Mesenchymal stem cell (in vitro differentiated cells and primary cell): Measurements from ENCODE around the gene ASIC1.

Source experiments
- DNase-seq: peaks from one replicate; pipeline ENCODE4 v3.0.0-alpha.2; 2013
- H2AFZ ChIP-seq: one replicate; pipeline ENCODE4 v1.6.1; 2013; ENCODE audit warnings: low read depth, mild to moderate bottlenecking, control low read depth, inconsistent platforms, low read length, moderate library complexity
- H2AK5ac ChIP-seq: 2 replicates; pipeline ENCODE4 v1.6.1; 2013; ENCODE audit warnings: low read length, moderate library complexity, mild to moderate bottlenecking, inconsistent platforms; ENCODE audit not compliant: severe bottlenecking
- H2BK120ac ChIP-seq: one replicate; pipeline ENCODE4 v1.6.1; 2013; ENCODE audit warnings: low read depth, mild to moderate bottlenecking, inconsistent platforms, low read length, moderate library complexity
- H2BK12ac ChIP-seq, 2 experiments: one replicate each; pipeline ENCODE4 v1.6.1; 2013; ENCODE audit warnings: inconsistent platforms in 2 of 2, low read length in 2 of 2, mild to moderate bottlenecking in 2 of 2, moderate library complexity in 2 of 2, control low read depth in 1 of 2
- H2BK15ac ChIP-seq: one replicate; pipeline ENCODE4 v1.6.1; 2013; ENCODE audit warnings: mild to moderate bottlenecking, low read depth, inconsistent platforms; ENCODE audit not compliant: poor library complexity, severe bottlenecking
- H2BK5ac ChIP-seq: 2 replicates; pipeline ENCODE4 v1.6.1; 2013; ENCODE audit warnings: low read depth, mild to moderate bottlenecking, low read length, control low read depth, inconsistent platforms; ENCODE audit not compliant: poor library complexity, severe bottlenecking
- H3K14ac ChIP-seq, 2 experiments: one replicate each; pipeline ENCODE4 v1.6.1; 2013; ENCODE audit warnings: inconsistent platforms in 2 of 2, low read length in 2 of 2, control low read depth in 1 of 2, mild to moderate bottlenecking in 1 of 2, moderate library complexity in 1 of 2
- H3K18ac ChIP-seq, 2 experiments: one replicate each; pipeline ENCODE4 v1.6.1; 2013; ENCODE audit warnings: inconsistent platforms in 2 of 2, low read length in 2 of 2, control low read depth in 1 of 2, low read depth in 1 of 2, mild to moderate bottlenecking in 1 of 2
- H3K23ac ChIP-seq, 2 experiments: one replicate each; pipeline ENCODE4 v1.6.1; 2013; ENCODE audit warnings: inconsistent platforms in 2 of 2, low read length in 2 of 2, mild to moderate bottlenecking in 2 of 2, moderate library complexity in 2 of 2, control low read depth in 1 of 2
- H3K27ac ChIP-seq: 2 replicates; pipeline ENCODE4 v1.5.1; 2013; ENCODE audit warnings: mild to moderate bottlenecking, moderate library complexity, low read length, control low read depth, inconsistent platforms; ENCODE audit not compliant: poor library complexity, severe bottlenecking
- H3K27me3 ChIP-seq, 2 experiments: 2 replicates each; pipeline versions ENCODE4 v1.6.1 to v1.7.0; 2013; ENCODE audit warnings: low read length in 2 of 2, mild to moderate bottlenecking in 2 of 2, moderate library complexity in 2 of 2, control low read depth in 1 of 2, inconsistent platforms in 1 of 2; ENCODE audit not compliant: control insufficient read depth in 1 of 2, insufficient read depth in 1 of 2
- H3K36me3 ChIP-seq, 2 experiments: 2 replicates each; pipeline versions ENCODE4 v1.6.1 to v1.7.0; 2013; ENCODE audit warnings: low read length in 2 of 2, control low read depth in 1 of 2, inconsistent platforms in 1 of 2, low read depth in 1 of 2, mild to moderate bottlenecking in 1 of 2; ENCODE audit not compliant: insufficient read depth in 2 of 2, control insufficient read depth in 1 of 2
- H3K4ac ChIP-seq, 2 experiments: one replicate each; pipeline ENCODE4 v1.6.1; 2013; ENCODE audit warnings: inconsistent platforms in 2 of 2, low read length in 2 of 2, mild to moderate bottlenecking in 2 of 2, moderate library complexity in 2 of 2, control low read depth in 1 of 2, low read depth in 1 of 2
- H3K4me1 ChIP-seq: 2 replicates; pipeline ENCODE4 v1.6.1; 2013; ENCODE audit warnings: low read depth, low read length, control low read depth; ENCODE audit not compliant: control insufficient read depth, insufficient read depth
- H3K4me2 ChIP-seq: 2 replicates; pipeline ENCODE4 v1.6.1; 2013; ENCODE audit warnings: low read length, mild to moderate bottlenecking, inconsistent platforms; ENCODE audit not compliant: poor library complexity, severe bottlenecking
- H3K4me3 ChIP-seq, 2 experiments: 2 replicates each; pipeline versions ENCODE4 v1.5.1 to v1.7.0; 2013; ENCODE audit warnings: low read length in 2 of 2, mild to moderate bottlenecking in 2 of 2, control low read depth in 1 of 2, low read depth in 1 of 2; ENCODE audit not compliant: insufficient read depth in 1 of 2
- H3K79me1 ChIP-seq: replicated peaks from 2 replicates; pipeline ENCODE4 v1.6.1; 2013; ENCODE audit warnings: mild to moderate bottlenecking, control low read depth, low read length, inconsistent platforms; ENCODE audit not compliant: poor library complexity, severe bottlenecking
- H3K9ac ChIP-seq: 2 replicates; pipeline ENCODE4 v1.7.0; 2013; ENCODE audit warnings: mild to moderate bottlenecking, low read length, moderate library complexity
- H3K9me3 ChIP-seq: 2 replicates; pipeline ENCODE4 v1.7.0; 2013; ENCODE audit warnings: mild to moderate bottlenecking, low read length; ENCODE audit not compliant: control insufficient read depth
- H4K8ac ChIP-seq: one replicate; pipeline ENCODE4 v1.6.1; 2013; ENCODE audit warnings: inconsistent platforms, mild to moderate bottlenecking, low read length, moderate library complexity
- H4K91ac ChIP-seq: one replicate; pipeline ENCODE4 v1.6.1; 2013; ENCODE audit warnings: mild to moderate bottlenecking, low read length, inconsistent platforms
- WGBS: methylation state at CpG from one replicate; pipeline ENCODE4 v1.1.7; 2013; ENCODE audit warnings: mixed read lengths; 5-methylcytosine and 5-hydroxymethylcytosine counted together

Gene ASIC1

GRCh38 chr12:50084775-50085614 lies 27.6 kb downstream of the ASIC1 start, which contains the start of gene SMARCD1:
TSS of gene SMARCD1 (plus strand) at chr12:50085342. CDS start at chr12:50085370, 28 bp downstream.
- Histone ChIP-seq H3K4me2 (peak within 1 kb of the TSS; percentile 75), H3K36me3 (peaks cover 22 to 28% of the 10 kb centered on the region in 2 experiments), H3K4ac (peak within 1 kb of the TSS; percentile 70 to 89), H4K8ac (peak within 1 kb of the TSS; percentile 97), H3K9ac (peak within 1 kb of the TSS; percentile 98), H3K4me3 (peak within 1 kb of the TSS; percentile 77 to 99), H2BK12ac (no peak within 1 kb of the TSS), H2AK5ac (peak within 1 kb of the TSS; percentile 70), H3K27me3 (no peaks in the 10 kb centered on the region), H3K14ac (no peak within 1 kb of the TSS), H4K91ac (no peak within 1 kb of the TSS), H2AFZ (no peak within 1 kb of the TSS), H3K9me3 (no peaks in the 10 kb centered on the region), H2BK5ac (no peak within 1 kb of the TSS), H2BK15ac (peak within 1 kb of the TSS; percentile 50), H3K23ac (no peak within 1 kb of the TSS), H3K4me1 (peaks cover 11% of the 10 kb centered on the region), H3K27ac (peak within 1 kb of the TSS; percentile 85), H3K18ac (peak within 1 kb of the TSS; percentile 23 to 70), H3K79me1 (peaks cover 11% of the 10 kb centered on the region), H2BK120ac (peak within 1 kb of the TSS; percentile 69)
- peak; percentile 90 for DNase-seq
- 2% methylated on average over 48 of the region's 69 CpGs for WGBS

GRCh38 chr12:50085615-50086072 lies 28.2 kb downstream of the ASIC1 start:
- no peak overlapping the region for H3K18ac ChIP-seq
- peak overlapping the region; percentile 75 for H3K4me2 ChIP-seq
- H3K14ac ChIP-seq: no peak overlapping the region
- peaks cover 28 to 34% of the 10 kb centered on the region in 2 experiments for H3K36me3 ChIP-seq
- H3K79me1 ChIP-seq: peaks cover 16% of the 10 kb centered on the region
- no peak overlapping the region for H2BK120ac ChIP-seq
- H4K91ac ChIP-seq: no peak overlapping the region
- H4K8ac ChIP-seq: no peak overlapping the region
- no peak overlapping the region for H2BK5ac ChIP-seq
- peak; percentile 29 for DNase-seq
- peak overlapping the region; percentile 77 to 85 for H3K4me3 ChIP-seq
- H3K9ac ChIP-seq: peak overlapping the region; percentile 98
- H3K4ac ChIP-seq: no peak overlapping the region
- peaks cover 11% of the 10 kb centered on the region for H3K4me1 ChIP-seq
- no peak overlapping the region for H2BK12ac ChIP-seq
- no peak overlapping the region for H2AFZ ChIP-seq
- WGBS: 22% methylated on average over 8 of the region's 8 CpGs
- H2BK15ac ChIP-seq: no peak overlapping the region
- H2AK5ac ChIP-seq: peak overlapping the region; percentile 70
- H3K23ac ChIP-seq: no peak overlapping the region
- no peaks in the 10 kb centered on the region for H3K27me3 ChIP-seq
- peak overlapping the region; percentile 70 for H3K27ac ChIP-seq
- no peaks in the 10 kb centered on the region for H3K9me3 ChIP-seq

GRCh38 chr12:50086148-50086547 lies 28.8 kb downstream of the ASIC1 start:
- Histone ChIP-seq H2AK5ac (no peak overlapping the region), H3K4me3 (peak overlapping the region in 1 of 2 experiments; percentile 85), H3K18ac (no peak overlapping the region), H2BK5ac (no peak overlapping the region), H3K79me1 (peaks cover 16% of the 10 kb centered on the region), H4K8ac (no peak overlapping the region), H2BK15ac (no peak overlapping the region), H3K4me1 (peaks cover 9% of the 10 kb centered on the region), H2BK12ac (no peak overlapping the region), H3K9ac (peak overlapping the region; percentile 98), H3K14ac (no peak overlapping the region), H3K23ac (no peak overlapping the region), H3K4ac (no peak overlapping the region), H2BK120ac (no peak overlapping the region), H3K36me3 (peaks cover 29 to 37% of the 10 kb centered on the region in 2 experiments), H3K27ac (peak overlapping the region; percentile 70), H4K91ac (no peak overlapping the region), H3K27me3 (no peaks in the 10 kb centered on the region), H3K9me3 (no peaks in the 10 kb centered on the region), H3K4me2 (peak overlapping the region; percentile 75), H2AFZ (no peak overlapping the region)
- 92% methylated on average over 5 of the region's 5 CpGs for WGBS
- DNase-seq: no peak

- Histone ChIP-seq H3K4me1 (peaks cover 9% of the 10 kb centered on the region), H2AFZ (no peak overlapping the region), H3K9me3 (no peaks in the 10 kb centered on the region), H3K18ac (no peak overlapping the region), H3K4me3 (no peak overlapping the region), H4K8ac (no peak overlapping the region), H3K36me3 (peaks cover 35 to 47% of the 10 kb centered on the region in 2 experiments), H2BK15ac (no peak overlapping the region), H2BK12ac (no peak overlapping the region), H3K27me3 (no peaks in the 10 kb centered on the region), H4K91ac (no peak overlapping the region), H3K23ac (no peak overlapping the region), H2BK120ac (no peak overlapping the region), H3K9ac (peak overlapping the region; percentile 98), H2BK5ac (no peak overlapping the region), H3K14ac (no peak overlapping the region), H3K4ac (no peak overlapping the region), H3K4me2 (no peak overlapping the region), H3K27ac (peak overlapping the region; percentile 10), H3K79me1 (peaks cover 18% of the 10 kb centered on the region), H2AK5ac (no peak overlapping the region)
- 97% methylated on average over 9 of the region's 9 CpGs for WGBS
- no peak for DNase-seq
Observed at GRCh38 chr12:50087151-50087550, 29.8 kb downstream of the ASIC1 start.
